Hematopoietic multipotent progenitor cell treated with erythropoietin and hydrocortisone succinate and interleukin-3 and kit ligand, for 4 days (in vitro differentiated cells): ENCODE data around the gene CHAT.

Source experiments
- DNase-seq: peaks from one replicate; pipeline ENCODE4 v3.0.0-alpha.2; 2015

Gene CHAT

GRCh38 chr10:49613882-49614241, at the start of gene CHAT:
Gene CHAT (plus strand): TSS chr10:49614037. CDS start chr10:49614190, 153 bp downstream.
- no peak for DNase-seq

GRCh38 chr10:49564461-49565009, 49.3 kb upstream of the CHAT start:
- no peak for DNase-seq

GRCh38 chr10:49567810-49568209, 46.0 kb upstream of the CHAT start:
- no peak for DNase-seq

GRCh38 chr10:49568235-49568634, 45.6 kb upstream of the CHAT start:
- DNase-seq: no peak

- no peak for DNase-seq
Measured at GRCh38 chr10:49569031-49569631, 44.7 kb upstream of the CHAT start.

GRCh38 chr10:49571388-49571787, 42.4 kb upstream of the CHAT start:
- DNase-seq: no peak

- DNase-seq: no peak
Measured at GRCh38 chr10:49572594-49573114, 41.2 kb upstream of the CHAT start.

GRCh38 chr10:49575489-49576072, 38.3 kb upstream of the CHAT start:
- DNase-seq: no peak

- DNase-seq: no peak
Measured at GRCh38 chr10:49577182-49577925, 36.5 kb upstream of the CHAT start.

GRCh38 chr10:49578392-49578791, 35.4 kb upstream of the CHAT start:
- DNase-seq: no peak

GRCh38 chr10:49579621-49580020, 34.2 kb upstream of the CHAT start:
- DNase-seq: no peak

- DNase-seq: no peak
Measured at GRCh38 chr10:49585387-49585786, 28.4 kb upstream of the CHAT start.

GRCh38 chr10:49587981-49588380, 25.9 kb upstream of the CHAT start:
- DNase-seq: no peak

- peak; percentile 81 for DNase-seq
Measured at GRCh38 chr10:49592726-49593563, 20.9 kb upstream of the CHAT start.

GRCh38 chr10:49593564-49593875, 20.3 kb upstream of the CHAT start:
- no peak for DNase-seq

GRCh38 chr10:49593998-49594397, 19.8 kb upstream of the CHAT start:
- no peak for DNase-seq

- DNase-seq: peak; percentile 40
Measured at GRCh38 chr10:49594594-49594993, 19.2 kb upstream of the CHAT start.

- no peak for DNase-seq
Measured at GRCh38 chr10:49595003-49595712, 18.7 kb upstream of the CHAT start.

- no peak for DNase-seq
Measured at GRCh38 chr10:49595713-49596492, 17.9 kb upstream of the CHAT start.

- DNase-seq: no peak
Measured at GRCh38 chr10:49596493-49596809, 17.4 kb upstream of the CHAT start.

GRCh38 chr10:49596836-49597235, 17.0 kb upstream of the CHAT start:
- DNase-seq: no peak
